Measurements from ENCODE around the gene CABP1.
A peak's percentile ranks its signal among the peaks of the same experiment; 100 is the strongest.
"Not testable (repeated sequence)": the region's sequence is repeated elsewhere in the genome, so short reads cannot be mapped to it uniquely, and the experiment has no call there.

The CABP1 gene

GRCh38 chr12:120639771-120640721 is at the start of gene CABP1:
Gene CABP1 (plus strand): TSS chr12:120640626. CDS start chr12:120640686, 60 bp downstream.
- DNase-seq: peak; percentile 55

GRCh38 chr12:120590741-120591407 is 49.6 kb upstream of the CABP1 start:
- DNase-seq: no peak

GRCh38 chr12:120592121-120593049 is 48.0 kb upstream of the CABP1 start:
- DNase-seq: no peak

- no peak for DNase-seq
Measured at GRCh38 chr12:120596901-120597300, 43.5 kb upstream of the CABP1 start.

- no peak for DNase-seq
Measured at GRCh38 chr12:120597861-120598260, 42.6 kb upstream of the CABP1 start.

- DNase-seq: no peak
Measured at GRCh38 chr12:120598674-120599463, 41.6 kb upstream of the CABP1 start.

GRCh38 chr12:120599672-120600552 is 40.5 kb upstream of the CABP1 start:
- peak; percentile 59 for DNase-seq

- peak; percentile 51 for DNase-seq
Measured at GRCh38 chr12:120602416-120602815, 38.0 kb upstream of the CABP1 start.

GRCh38 chr12:120610560-120610959 is 29.9 kb upstream of the CABP1 start:
- no peak for DNase-seq

GRCh38 chr12:120611534-120611933 is 28.9 kb upstream of the CABP1 start:
- not testable (repeated sequence) for DNase-seq

GRCh38 chr12:120614848-120615247 is 25.6 kb upstream of the CABP1 start:
- no peak for DNase-seq

- DNase-seq: not testable (repeated sequence)
Measured at GRCh38 chr12:120617193-120617592, 23.2 kb upstream of the CABP1 start.

- DNase-seq: not testable (repeated sequence)
Measured at GRCh38 chr12:120617767-120618166, 22.7 kb upstream of the CABP1 start.

GRCh38 chr12:120618954-120619615 is 21.3 kb upstream of the CABP1 start:
- DNase-seq: no peak

- no peak for DNase-seq
Measured at GRCh38 chr12:120620624-120621023, 19.8 kb upstream of the CABP1 start.

- DNase-seq: no peak
Measured at GRCh38 chr12:120625557-120626419, 14.6 kb upstream of the CABP1 start.

- DNase-seq: peak; percentile 15
Measured at GRCh38 chr12:120628919-120629318, 11.5 kb upstream of the CABP1 start.

GRCh38 chr12:120630104-120630892 is 10.1 kb upstream of the CABP1 start:
- DNase-seq: peak; percentile 91
